Activated CD4-positive, alpha-beta T cell treated with anti-CD3 and anti-CD28 coated beads, Interleukin-2, amount 10 ng/mL, durations not matched to agents 7 days and 5 days (primary cell): ENCODE measurements around the gene CHST11. TPM values are rescaled to one million over a fixed set of nuclear protein-coding genes. Genes with fewer than 3 reads are reported as not detected.
"Not testable (repeated sequence)": the region's sequence is repeated elsewhere in the genome, so short reads cannot be mapped to it uniquely, and the experiment has no call there.

Experiments
- CTCF ChIA-PET: fragments of 350-600 bp; sonication (Branson Sonifier 250); formaldehyde crosslinking; loops from one replicate; lab custom pipeline; 2021; ENCODE audit warnings: antibody characterized with exemption; lab: Charles Lee
- POLR2A ChIA-PET: fragments of 350-600 bp; sonication (Branson Sonifier 250); formaldehyde crosslinking; loops from one replicate; lab custom pipeline; 2021; ENCODE audit warnings: antibody characterized with exemption; lab: Charles Lee
- DNase-seq: peaks from one replicate; pipeline ENCODE4 v3.0.0-alpha.2; 2020
- H3K27ac Mint-ChIP-seq: one replicate; pipeline ENCODE4 v1.8.0; 2021; ENCODE audit warnings: mild to moderate bottlenecking, moderate library complexity, mixed read lengths
- H3K27me3 Mint-ChIP-seq: one replicate; pipeline ENCODE4 v1.8.0; 2021; ENCODE audit warnings: mixed read lengths
- H3K36me3 Mint-ChIP-seq: one replicate; pipeline ENCODE4 v1.8.0; 2021; ENCODE audit warnings: low read depth, mixed read lengths
- H3K4me1 Mint-ChIP-seq: one replicate; pipeline ENCODE4 v1.8.0; 2021; ENCODE audit warnings: mixed read lengths
- H3K4me3 Mint-ChIP-seq: one replicate; pipeline ENCODE4 v1.8.0; 2021; ENCODE audit warnings: mild to moderate bottlenecking, moderate library complexity, mixed read lengths
- H3K9me3 Mint-ChIP-seq: one replicate; pipeline ENCODE4 v1.8.0; 2021; ENCODE audit warnings: mixed read lengths
- total RNA-seq, 2 experiments: library from RNA; stranded (reverse); gene quantifications; one replicate each; pipeline ENCODE4 v1.2.3, GENCODE V29; 2021

The CHST11 gene
- total RNA-seq, 2 experiments from 2014 or later: 56.4 to 56.6 TPM

DNA sequence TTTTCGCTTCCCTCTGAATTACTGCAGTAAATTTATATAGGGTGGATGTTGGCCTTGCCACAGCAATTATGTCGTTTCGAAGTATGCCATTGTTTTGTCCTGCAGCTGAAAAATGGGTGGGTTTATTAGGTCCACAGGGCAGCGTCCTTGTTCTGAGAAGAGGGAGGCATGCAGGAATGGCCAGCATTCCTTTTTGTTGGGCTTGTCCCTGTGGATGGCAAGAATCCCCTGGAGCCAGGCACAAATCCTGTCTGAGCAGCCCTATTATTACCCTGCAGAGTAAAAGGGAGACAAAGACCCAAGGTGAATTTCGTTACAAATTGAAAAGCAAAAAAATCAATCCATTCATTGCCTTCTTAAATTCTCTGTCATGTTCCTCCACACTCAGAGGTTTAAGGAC is 88.1 kb downstream of the CHST11 start:
- peaks cover 49% of the 10 kb centered on the region for H3K36me3 Mint-ChIP-seq
- no peak for DNase-seq
- no peak overlapping the region for H3K4me3 Mint-ChIP-seq
- H3K27me3 Mint-ChIP-seq: no peaks in the 10 kb centered on the region
- peaks cover 12% of the 10 kb centered on the region for H3K9me3 Mint-ChIP-seq
- H3K4me1 Mint-ChIP-seq: peaks cover 43% of the 10 kb centered on the region
- CTCF ChIA-PET: interaction anchor here (1.2 to 1.6 kb wide), 3 partner anchors 8 to 71 kb away, joined by 3 read pairs; no protein-coding TSS in a partner anchor
- POLR2A ChIA-PET: no interaction called here
- no peak overlapping the region for H3K27ac Mint-ChIP-seq

DNA sequence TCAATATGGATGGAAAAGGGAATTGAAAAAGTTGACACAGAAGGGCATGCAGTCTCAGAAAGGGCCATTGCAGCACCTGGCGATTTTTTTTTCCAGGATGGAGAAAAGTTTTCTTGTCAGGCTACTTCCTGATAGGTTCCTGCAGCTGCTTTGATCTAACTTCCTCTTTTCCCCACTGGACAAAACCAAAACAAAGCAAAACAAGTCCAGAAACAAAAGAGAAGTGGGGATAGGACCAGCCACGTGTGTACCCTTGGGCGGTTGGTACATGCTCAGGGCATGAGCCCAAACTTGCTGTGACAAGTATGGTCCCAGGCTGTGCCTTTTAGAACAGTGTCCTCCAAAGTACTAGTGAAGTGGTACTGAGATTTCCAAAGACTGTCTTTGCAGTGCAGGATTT is 89.8 kb downstream of the CHST11 start:
- ChIA-PET POLR2A (no interaction called here), CTCF (interaction anchor here (0.5 to 0.7 kb wide), 5 partner anchors 17 to 561 kb away, joined by 3 to 5 read pairs (median 3); partner anchors contain the start of gene WASHC4)
- no peak overlapping the region for H3K4me3 Mint-ChIP-seq
- H3K4me1 Mint-ChIP-seq: peaks cover 41% of the 10 kb centered on the region
- no peak overlapping the region for H3K27ac Mint-ChIP-seq
- no peak for DNase-seq
- H3K36me3 Mint-ChIP-seq: peaks cover 45% of the 10 kb centered on the region
- H3K9me3 Mint-ChIP-seq: peaks cover 9% of the 10 kb centered on the region
- no peaks in the 10 kb centered on the region for H3K27me3 Mint-ChIP-seq

DNA sequence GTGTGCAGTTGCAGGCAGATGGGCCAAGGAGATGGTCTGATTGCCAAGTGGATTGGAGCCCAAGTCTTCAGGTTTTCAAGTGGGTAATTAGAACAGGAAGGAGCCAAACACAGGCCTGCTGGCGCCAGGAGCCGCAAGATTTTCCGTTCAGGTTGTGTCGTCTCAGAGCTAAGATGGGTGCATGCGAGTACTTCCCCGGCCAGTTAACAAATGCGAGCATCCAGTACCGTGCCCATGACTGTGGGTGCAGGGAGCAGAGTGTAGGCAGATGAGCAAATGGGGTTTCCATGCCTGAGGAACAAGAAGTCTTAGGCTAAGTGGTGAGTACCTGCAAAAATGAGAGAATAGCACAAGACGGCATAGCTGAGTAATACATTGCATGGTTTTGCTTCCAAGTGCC is 90.5 kb downstream of the CHST11 start:
- Mint-ChIP-seq H3K36me3 (peaks cover 46% of the 10 kb centered on the region), H3K9me3 (peaks cover 13% of the 10 kb centered on the region), H3K4me1 (peaks cover 43% of the 10 kb centered on the region), H3K27me3 (no peaks in the 10 kb centered on the region), H3K4me3 (no peak overlapping the region), H3K27ac (no peak overlapping the region)
- POLR2A ChIA-PET: no interaction called here
- CTCF ChIA-PET: interaction anchor here (0.5 to 0.6 kb wide), 2 partner anchors 54 to 218 kb away, joined by 3 to 5 read pairs; no protein-coding TSS in a partner anchor
- DNase-seq: no peak

DNA sequence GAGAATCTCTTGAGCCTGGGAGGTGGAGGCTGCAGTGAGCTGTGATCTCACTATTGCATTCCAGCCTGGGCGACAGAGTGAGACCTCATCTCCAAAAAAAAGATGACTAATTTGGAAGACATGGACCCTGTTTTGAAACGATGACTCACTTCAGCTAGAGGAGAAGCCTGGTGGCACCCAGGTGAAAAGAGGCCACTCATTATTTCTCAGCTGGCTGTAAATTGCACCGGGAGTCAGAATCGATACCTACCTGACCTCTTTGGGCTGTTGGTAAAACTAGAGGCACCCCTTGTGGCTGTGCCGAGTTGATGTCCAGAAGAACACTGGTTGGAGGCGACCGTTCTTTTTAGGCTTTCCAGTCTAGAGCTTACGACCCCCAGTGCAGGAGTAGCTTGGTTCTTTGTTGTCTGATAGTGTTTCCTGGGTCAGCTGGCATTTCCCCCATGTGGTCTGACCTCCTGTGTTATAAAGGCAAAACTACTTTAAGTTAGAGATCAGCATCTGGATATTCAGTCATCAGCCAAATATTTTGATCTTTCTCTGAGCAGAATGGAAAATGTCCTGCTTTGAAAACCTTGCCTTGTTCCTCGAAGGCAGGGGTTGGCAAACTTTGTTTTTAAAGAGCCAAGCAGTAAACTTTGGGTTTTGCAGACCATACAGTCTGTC is 93.2 kb downstream of the CHST11 start:
- peaks cover 24% of the 10 kb centered on the region for H3K9me3 Mint-ChIP-seq
- no peak overlapping the region for H3K4me3 Mint-ChIP-seq
- DNase-seq: no peak
- POLR2A ChIA-PET: no interaction called here
- CTCF ChIA-PET: interaction anchor here (0.8 to 1.5 kb wide), 2 partner anchors 11 to 40 kb away, joined by 3 to 4 read pairs; no protein-coding TSS in a partner anchor
- no peak overlapping the region for H3K27ac Mint-ChIP-seq
- H3K36me3 Mint-ChIP-seq: peaks cover 47% of the 10 kb centered on the region
- H3K27me3 Mint-ChIP-seq: no peaks in the 10 kb centered on the region
- H3K4me1 Mint-ChIP-seq: peaks cover 56% of the 10 kb centered on the region

DNA sequence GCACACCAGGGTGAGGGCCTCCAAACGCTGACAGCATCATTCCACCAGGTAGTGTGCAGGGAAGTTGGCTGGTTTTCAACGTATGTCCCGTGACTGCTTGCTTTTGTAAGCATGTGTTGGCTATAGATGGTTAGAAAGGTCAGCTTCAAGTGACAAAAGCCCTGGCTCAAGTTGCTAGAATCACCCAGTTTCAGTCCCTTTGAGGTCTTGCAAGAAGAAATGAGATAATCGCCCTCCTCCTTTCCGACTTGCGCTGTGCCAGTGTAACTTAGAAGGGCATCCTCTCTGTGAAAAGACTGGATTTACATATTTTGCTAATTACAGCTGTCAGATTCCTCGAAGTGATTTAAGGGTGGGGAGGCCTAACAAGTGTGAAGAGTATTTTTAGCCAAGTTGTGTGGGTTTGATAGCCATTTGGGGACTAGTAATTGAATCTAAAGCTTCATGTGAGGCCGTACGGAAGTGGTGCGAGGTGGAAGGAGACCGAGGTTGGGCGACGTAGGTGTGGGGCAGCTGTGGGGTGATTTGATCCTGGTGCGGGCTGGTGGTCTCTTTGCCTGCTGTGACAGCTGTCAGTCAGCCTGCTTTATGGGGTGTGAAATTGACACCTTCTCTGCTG is 94.7 kb downstream of the CHST11 start:
- CTCF ChIA-PET: interaction anchor here (1.2 kb wide), 1 partner anchor 17 kb away, joined by 3 read pairs; no protein-coding TSS in a partner anchor
- POLR2A ChIA-PET: no interaction called here
- peaks cover 24% of the 10 kb centered on the region for H3K9me3 Mint-ChIP-seq
- H3K27me3 Mint-ChIP-seq: no peaks in the 10 kb centered on the region
- H3K4me3 Mint-ChIP-seq: no peak overlapping the region
- peaks cover 44% of the 10 kb centered on the region for H3K36me3 Mint-ChIP-seq
- no peak for DNase-seq
- no peak overlapping the region for H3K27ac Mint-ChIP-seq
- H3K4me1 Mint-ChIP-seq: peaks cover 57% of the 10 kb centered on the region

DNA sequence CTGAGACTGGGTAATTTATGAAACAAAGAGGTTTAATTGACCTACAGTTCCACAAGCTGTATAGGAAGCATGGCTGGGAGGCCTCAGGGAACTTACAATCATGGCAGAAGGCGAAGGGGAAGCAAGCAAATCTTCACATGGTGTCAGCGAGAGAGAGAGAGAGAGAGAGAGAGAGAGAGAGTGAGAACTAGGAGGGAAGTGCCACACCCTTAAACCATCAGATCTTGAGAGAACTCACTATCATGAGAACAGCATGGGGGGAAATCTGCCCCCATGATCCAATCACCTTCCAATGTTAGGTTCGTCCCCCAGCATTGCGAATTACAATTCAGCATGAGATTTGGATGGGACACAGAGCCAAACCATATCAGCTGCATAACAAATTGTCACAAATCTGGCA is 96.7 kb downstream of the CHST11 start:
- no peak for DNase-seq
- ChIA-PET CTCF (interaction anchor here (0.8 to 1.8 kb wide), 2 partner anchors 22 to 172 kb away, joined by 4 to 6 read pairs; no protein-coding TSS in a partner anchor), POLR2A (no interaction called here)
- H3K27ac Mint-ChIP-seq: no peak overlapping the region
- H3K9me3 Mint-ChIP-seq: peaks cover 24% of the 10 kb centered on the region
- peaks cover 43% of the 10 kb centered on the region for H3K4me1 Mint-ChIP-seq
- H3K36me3 Mint-ChIP-seq: peaks cover 50% of the 10 kb centered on the region
- H3K4me3 Mint-ChIP-seq: no peak overlapping the region
- H3K27me3 Mint-ChIP-seq: no peaks in the 10 kb centered on the region

DNA sequence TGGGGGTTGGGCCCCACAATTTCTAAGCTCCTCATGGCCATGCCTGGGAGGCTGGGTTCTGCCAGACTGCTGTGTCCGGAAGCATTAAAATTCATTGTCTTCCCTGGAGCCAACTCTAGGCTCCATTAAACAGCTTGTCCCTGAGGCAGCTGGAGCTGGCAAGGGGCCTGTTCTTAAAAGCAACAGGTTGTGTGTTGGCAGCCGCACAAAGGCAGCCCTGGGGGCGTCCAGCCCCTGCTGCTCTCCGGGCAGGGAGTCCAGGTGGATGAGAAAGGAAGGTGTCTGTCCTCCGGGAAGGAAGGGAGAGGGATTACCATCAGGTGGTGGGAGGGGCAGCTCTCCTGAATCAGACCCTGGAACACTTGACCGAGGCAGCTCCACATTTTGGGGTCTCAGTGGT is 98.9 kb downstream of the CHST11 start:
- Mint-ChIP-seq H3K4me1 (peaks cover 32% of the 10 kb centered on the region), H3K27ac (no peak overlapping the region), H3K4me3 (no peak overlapping the region), H3K9me3 (peaks cover 24% of the 10 kb centered on the region), H3K36me3 (peaks cover 56% of the 10 kb centered on the region), H3K27me3 (no peaks in the 10 kb centered on the region)
- no peak for DNase-seq
- ChIA-PET POLR2A (no interaction called here), CTCF (interaction anchor here (0.7 to 1.2 kb wide), 3 partner anchors 27 to 174 kb away, joined by 3 to 4 read pairs (median 3); no protein-coding TSS in a partner anchor)

DNA sequence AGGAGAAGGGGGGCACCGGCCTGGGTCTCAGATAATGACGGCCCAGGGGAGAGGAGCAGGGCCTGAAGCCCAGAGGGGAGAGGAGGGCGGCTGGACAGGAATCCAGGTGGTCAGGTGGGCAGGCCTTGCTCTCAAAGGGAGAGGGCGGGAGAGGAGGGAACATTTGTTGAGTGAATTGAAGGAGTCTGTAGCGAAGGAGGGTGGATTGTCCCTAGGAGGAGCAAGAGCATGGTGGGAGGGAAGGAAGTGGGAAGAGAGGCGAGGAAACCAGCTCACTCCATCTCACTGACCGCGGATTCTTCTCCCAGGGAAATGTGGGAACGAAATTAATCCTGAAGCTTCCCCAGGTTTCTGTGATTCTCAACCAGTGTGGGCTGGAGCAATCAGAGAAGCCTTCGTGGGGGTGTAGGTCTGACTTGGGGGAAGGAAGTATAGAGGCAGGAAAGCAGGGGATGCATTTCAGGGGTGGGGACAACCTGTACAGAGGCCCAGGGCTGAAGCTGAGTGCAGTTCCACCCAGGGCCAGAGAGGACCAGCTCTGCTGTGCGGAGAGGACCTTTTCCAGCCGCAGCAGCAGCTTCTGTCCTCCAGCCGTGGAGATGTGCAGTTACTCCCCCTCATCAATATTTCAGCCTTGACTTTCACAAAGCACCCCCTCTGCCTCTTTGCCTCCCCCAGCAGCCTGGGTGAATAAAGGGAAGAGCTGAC is 100.9 kb downstream of the CHST11 start:
- H3K36me3 Mint-ChIP-seq: peaks cover 55% of the 10 kb centered on the region
- no peak overlapping the region for H3K4me3 Mint-ChIP-seq
- peaks cover 15% of the 10 kb centered on the region for H3K9me3 Mint-ChIP-seq
- ChIA-PET CTCF (no interaction called here), POLR2A (no interaction called here)
- DNase-seq: no peak
- no peaks in the 10 kb centered on the region for H3K27me3 Mint-ChIP-seq
- H3K27ac Mint-ChIP-seq: no peak overlapping the region
- H3K4me1 Mint-ChIP-seq: peaks cover 25% of the 10 kb centered on the region

DNA sequence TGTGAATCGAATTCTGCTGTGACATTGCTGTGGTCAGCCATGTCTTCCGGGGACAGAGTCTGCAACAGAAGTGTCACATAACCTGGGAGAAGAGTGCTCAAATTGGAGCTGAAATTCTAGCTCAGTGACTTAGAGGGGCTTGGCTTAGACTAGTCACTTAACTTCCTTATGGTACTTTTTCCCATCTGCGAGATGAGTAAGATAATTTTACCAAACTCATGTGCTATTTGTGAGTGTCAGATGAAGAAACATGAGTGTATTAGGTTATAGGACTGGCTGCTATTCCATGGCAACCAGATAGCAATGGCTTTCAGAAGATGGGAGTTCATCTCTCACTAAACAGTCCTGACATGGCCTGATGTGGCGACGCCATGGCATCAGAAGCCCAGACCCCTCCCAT is 104.1 kb downstream of the CHST11 start:
- Mint-ChIP-seq H3K4me1 (peaks cover 7% of the 10 kb centered on the region), H3K27ac (no peak overlapping the region), H3K4me3 (no peak overlapping the region), H3K9me3 (peaks cover 17% of the 10 kb centered on the region), H3K27me3 (no peaks in the 10 kb centered on the region), H3K36me3 (peaks cover 61% of the 10 kb centered on the region)
- ChIA-PET POLR2A (interaction anchor here (0.6 kb wide), 1 partner anchor 119 kb away, joined by 4 read pairs; no protein-coding TSS in a partner anchor), CTCF (interaction anchor here (0.6 to 1.5 kb wide), 3 partner anchors 8 to 112 kb away, joined by 3 read pairs; no protein-coding TSS in a partner anchor)
- no peak for DNase-seq

DNA sequence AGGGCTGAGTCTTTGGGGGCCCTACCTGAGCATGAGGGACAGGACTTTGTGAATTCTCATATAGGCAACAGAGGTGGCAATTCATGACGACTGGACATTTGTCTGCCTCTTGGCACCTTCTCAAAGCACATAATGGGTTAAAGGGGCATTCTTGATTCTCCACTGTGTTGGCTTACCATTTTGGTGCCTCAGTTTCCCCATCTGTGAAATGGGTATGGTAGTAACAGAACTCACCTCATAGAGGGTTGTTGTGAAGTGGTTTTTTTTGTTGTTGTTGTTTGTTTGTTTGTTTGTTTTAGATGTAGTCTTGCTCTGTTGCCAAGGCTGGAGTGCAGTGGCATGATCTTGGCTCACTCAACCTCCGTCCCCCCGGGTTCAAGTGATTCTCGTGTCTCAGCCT is 106.0 kb downstream of the CHST11 start:
- Mint-ChIP-seq H3K27ac (no peak overlapping the region), H3K36me3 (peaks cover 67% of the 10 kb centered on the region), H3K27me3 (no peaks in the 10 kb centered on the region), H3K4me3 (no peak overlapping the region), H3K9me3 (peaks cover 23% of the 10 kb centered on the region), H3K4me1 (peaks cover 21% of the 10 kb centered on the region)
- ChIA-PET CTCF (interaction anchor here (1.3 kb wide), 1 partner anchor 17 kb away, joined by 3 read pairs; no protein-coding TSS in a partner anchor), POLR2A (no interaction called here)
- DNase-seq: no peak

DNA sequence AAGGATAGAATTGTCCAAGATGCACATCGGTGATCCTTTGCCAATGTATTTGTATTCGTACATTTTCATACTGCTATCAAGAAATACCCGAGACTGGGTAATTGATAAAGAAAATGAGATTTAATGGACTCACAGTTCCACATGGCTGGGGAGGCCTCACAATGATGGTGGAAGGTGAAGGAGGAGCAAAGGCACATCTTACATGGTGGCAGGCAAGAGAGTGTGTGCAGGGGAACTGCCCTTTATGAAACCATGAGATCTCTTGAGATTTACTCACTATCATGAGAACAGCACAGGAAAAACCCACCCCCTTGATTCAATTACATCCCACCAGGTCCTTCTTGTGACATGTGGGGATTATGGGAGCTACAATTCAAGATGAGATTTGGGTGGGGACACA is 107.9 kb downstream of the CHST11 start:
- Mint-ChIP-seq H3K4me1 (peaks cover 40% of the 10 kb centered on the region), H3K36me3 (peaks cover 63% of the 10 kb centered on the region), H3K9me3 (peaks cover 23% of the 10 kb centered on the region)
- POLR2A ChIA-PET, H3K27me3 Mint-ChIP-seq, H3K27ac Mint-ChIP-seq, DNase-seq, CTCF ChIA-PET, H3K4me3 Mint-ChIP-seq: not testable (repeated sequence)

DNA sequence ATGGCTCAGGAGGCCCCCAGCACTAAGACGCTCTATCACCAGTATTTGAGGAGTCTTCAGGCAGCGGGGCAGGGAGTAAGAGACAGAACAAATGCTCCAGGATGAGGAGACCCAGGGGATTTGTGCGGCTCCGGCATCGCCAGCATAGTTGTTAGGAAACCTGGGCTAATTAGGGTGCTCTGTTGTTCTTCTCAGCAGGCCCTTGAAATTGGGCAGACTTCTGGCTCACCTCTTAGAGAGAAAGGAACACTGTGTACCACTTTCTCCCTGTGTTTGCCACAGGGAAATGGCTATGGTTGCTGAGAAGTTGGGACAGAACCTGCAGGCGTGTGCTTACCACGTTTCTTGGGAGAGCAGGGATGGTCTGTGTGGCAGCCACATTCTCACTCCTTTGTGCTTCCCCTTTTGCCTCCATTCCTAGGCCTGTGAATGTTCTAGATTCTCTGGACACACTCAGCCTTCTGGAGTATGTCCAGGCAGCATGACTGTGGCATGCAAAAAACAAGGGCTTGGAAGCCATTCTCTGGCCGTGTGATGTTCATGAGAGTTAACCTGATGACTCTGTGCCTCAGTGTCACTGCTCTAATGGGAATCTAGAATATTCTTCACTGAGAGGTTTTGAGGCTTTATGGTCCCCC is 109.0 kb downstream of the CHST11 start:
- Mint-ChIP-seq H3K27ac (peak overlapping the region; percentile 20), H3K36me3 (peaks cover 63% of the 10 kb centered on the region), H3K4me3 (no peak overlapping the region), H3K9me3 (peaks cover 23% of the 10 kb centered on the region), H3K4me1 (peaks cover 51% of the 10 kb centered on the region), H3K27me3 (no peaks in the 10 kb centered on the region)
- CTCF ChIA-PET: no interaction called here
- no peak for DNase-seq
- POLR2A ChIA-PET: no interaction called here
